ENCODE results near the gene SMC3.
"Not testable (repeated sequence)": the region's sequence is repeated elsewhere in the genome, so short reads cannot be mapped to it uniquely, and the experiment has no call there.

The SMC3 gene

DNA sequence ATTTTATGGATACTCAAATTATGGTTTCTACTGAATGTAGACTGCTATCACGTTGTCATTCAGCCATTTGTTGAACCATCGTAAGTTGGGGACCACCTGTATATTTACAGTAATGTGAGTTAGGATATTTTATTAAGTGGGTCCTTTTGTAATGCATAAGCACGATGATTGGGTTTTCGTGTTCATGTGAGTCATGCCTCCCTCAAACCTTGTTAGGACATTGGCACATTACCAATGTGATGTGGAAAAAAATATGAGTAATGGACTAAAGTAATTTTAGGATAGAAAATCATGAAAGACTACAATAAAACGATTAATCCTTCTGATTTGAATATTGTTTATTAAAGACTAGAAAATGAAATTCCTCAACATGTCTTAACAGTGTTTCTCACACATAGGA, 8.7 kb downstream of the SMC3 start:
- no peak for DNase-seq (ENCODE audit: low read depth, low spot score)

DNA sequence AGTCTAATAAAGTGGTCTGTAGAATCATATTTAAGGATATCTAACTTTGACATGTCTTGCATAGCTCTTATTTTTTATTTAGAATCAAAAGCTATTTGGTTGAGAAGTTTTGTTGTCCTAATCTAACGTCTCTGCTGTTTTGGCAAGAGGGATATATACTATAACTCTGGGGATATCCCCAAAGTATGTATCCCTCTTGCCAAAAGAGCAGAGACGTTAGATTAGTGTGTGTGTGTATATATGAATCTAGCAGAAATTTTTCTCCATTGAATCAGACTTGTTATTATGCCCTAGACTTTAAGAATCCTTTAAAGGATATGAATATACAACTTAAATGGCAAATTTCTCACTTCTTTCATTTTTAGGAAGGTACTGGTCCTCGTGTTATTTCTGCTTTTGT, 9.6 kb downstream of the SMC3 start:
- DNase-seq (ENCODE audit: low read depth, low spot score): no peak

DNA sequence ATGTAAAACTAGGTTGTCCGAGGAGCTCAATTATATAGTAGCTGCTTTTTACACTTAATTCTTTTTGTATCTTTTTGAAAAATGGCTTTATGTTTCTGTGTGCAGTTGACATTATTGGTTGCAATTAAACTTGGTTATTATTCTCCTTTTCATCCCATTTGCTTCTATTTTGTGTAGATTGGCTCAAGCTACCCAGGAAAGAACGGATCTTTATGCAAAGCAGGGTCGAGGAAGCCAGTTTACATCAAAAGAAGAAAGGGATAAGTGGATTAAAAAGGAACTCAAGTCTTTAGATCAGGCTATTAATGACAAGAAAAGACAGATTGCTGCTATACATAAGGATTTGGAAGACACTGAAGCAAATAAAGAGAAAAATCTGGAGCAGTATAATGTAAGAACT, 16.5 kb downstream of the SMC3 start:
- no peak for DNase-seq (ENCODE audit: low read depth, low spot score)

DNA sequence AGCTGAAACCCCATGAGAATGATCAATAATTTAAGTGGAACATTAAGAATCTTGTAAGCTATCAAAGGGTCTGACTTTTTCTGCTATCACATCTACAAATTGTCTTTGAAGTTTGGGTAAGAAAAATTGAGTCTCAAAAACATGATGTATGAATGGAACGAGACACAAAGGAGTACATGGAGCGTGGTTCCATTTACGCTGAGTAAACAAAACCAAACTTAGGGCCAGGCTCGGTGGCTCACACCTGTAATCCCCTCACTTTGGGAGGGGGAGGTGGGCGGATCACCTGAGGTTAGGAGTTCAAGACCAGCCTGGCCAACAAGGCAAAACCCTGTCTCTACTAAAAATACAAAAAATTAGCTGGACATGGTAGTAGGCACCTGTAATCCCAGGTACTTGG, 24.3 kb downstream of the SMC3 start:
- DNase-seq (ENCODE audit: low read depth, low spot score): no peak

DNA sequence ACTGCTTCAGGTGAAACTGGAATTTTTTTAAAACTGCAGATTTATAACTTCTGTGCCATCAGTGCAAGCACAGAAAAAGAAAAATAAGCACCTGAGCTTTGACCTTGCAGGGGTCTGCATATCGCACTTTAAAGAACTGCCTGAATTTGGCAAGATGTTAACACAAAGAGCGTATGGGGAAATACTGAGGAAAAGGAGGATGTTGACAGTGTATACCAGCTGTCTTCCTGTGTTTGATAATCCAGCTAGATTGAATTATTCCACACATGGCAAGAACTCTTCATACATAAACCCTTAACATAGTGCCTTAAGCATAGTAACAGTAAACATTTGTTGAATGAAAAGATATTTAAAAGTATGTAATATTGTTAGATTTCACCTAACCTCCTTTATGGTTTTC, 30.0 kb downstream of the SMC3 start:
- no peak for DNase-seq (ENCODE audit: low read depth, low spot score)

DNA sequence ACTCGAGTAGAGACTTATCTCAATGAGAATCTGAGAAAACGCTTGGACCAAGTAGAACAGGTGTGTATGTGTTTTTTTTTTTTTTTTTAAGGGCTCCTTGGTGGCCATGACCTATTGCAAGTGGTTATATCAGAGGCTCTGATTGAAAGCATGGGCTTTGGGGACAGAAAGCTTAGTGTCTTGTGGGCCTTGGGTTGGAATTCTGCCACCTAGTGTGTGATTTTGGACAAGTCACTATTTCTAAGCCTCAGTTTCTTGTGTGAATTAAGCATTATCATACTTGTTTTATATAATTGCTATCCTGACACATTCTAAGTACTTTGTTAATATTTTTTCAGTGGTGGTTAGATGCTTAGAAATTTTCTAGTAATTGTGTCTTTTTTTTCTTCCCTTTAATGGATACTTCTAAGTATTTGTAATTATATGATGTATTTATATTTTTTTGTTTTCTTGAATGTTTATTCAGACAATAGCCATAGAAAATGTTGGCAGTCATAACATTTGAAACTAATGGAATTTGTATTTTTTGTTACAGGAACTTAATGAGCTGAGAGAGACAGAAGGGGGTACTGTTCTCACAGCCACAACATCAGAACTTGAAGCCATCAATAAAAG, 33.1 kb downstream of the SMC3 start:
- no peak for DNase-seq (ENCODE audit: low read depth, low spot score)

DNA sequence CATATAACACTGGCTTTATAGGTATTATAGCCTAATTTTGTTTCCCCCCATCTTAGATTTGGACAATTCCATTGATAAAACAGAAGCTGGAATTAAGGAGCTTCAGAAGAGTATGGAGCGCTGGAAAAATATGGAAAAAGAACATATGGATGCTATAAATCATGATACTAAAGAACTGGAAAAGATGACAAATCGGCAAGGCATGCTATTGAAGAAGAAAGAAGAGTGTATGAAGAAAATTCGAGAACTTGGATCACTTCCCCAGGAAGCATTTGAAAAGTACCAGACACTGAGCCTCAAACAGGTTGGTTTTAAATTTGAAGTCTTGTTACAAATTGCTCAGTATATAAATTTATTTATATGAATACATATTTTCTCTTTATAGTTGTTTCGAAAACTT, 34.1 kb downstream of the SMC3 start:
- DNase-seq (ENCODE audit: low read depth, low spot score): no peak

DNA sequence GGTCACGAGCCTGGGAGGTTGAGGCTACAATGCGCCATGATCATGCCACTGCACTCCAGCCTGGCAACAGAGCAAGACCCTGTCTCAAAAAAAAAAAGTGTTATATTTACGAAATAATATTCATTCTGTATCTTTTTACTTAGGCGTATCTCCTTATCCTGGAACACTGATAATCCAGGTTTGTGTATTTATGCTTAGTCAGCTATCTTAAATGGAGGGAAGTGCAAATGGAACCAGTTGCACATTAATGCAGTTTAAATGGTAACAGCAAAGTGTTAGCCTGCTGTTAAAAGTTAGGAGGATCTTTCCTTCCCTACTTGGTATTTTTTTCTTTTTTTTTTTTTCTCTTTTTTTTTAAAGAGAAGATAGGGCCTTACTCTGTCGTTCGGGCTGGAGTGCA, 40.6 kb downstream of the SMC3 start:
- no peak for DNase-seq (ENCODE audit: low read depth, low spot score)

DNA sequence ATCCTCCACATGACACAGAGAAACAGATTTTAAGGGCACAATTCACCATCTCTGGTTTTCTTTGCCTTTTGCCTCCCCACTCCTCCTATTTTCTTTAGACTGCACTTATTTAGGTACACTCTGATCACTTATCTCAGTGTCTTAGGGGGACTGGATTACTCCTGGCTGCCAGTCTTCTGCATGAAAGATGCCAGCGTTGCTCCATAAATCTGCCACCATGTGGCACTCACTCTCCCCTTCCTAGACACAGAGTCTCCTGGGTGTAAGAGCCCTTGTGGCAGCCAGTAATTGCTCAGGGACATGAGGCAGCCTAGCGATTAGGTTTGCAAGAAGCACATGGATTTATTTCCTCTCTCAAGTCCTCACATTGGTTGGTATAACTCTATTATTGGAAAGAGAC, 42.1 kb downstream of the SMC3 start:
- DNase-seq (ENCODE audit: low read depth, low spot score): no peak

DNA sequence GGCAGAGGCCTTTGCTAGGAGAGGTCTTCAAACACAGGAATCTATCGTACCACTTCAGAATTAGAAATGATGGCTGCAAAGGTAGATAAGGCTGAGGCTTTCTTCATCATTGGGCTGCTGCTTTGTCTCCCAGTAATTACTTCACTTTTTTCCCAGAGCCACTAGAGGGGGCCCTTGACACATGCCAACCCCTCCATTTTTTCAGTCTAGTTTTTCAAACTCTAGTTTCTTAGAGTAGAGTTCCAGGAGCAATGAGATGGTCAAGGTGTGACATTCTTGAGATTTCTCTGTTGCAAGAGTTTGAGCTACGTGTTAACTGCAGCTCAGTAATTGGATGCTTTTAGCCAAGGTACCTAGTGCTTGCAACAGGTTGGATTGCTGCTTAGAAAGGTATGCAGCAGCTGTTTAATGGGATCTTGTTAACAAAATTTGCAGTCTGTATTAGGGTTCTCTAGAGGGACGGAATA, 42.8 kb downstream of the SMC3 start:
- peak; percentile 19 for DNase-seq (ENCODE audit: low read depth, low spot score)

DNA sequence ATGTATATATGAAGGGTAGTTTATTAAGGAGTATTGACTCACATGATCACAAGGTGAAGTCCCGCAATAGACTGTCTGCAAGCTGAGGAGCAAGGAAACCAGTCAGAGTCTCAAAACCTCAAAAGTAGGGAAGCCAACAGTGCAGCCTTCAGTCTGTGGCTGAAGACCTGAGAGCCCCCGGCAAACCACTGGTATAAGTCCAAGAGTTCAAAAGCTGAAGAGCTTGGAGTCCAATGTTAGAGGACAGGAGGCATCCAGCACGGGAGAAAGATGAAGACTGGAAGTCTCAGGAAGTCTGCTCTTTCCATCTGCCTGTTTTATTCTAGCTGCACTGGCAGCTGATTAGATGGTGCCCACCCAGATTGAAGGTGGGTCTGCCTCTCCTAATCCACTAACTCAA, 43.3 kb downstream of the SMC3 start:
- DNase-seq (ENCODE audit: low read depth, low spot score): not testable (repeated sequence)

DNA sequence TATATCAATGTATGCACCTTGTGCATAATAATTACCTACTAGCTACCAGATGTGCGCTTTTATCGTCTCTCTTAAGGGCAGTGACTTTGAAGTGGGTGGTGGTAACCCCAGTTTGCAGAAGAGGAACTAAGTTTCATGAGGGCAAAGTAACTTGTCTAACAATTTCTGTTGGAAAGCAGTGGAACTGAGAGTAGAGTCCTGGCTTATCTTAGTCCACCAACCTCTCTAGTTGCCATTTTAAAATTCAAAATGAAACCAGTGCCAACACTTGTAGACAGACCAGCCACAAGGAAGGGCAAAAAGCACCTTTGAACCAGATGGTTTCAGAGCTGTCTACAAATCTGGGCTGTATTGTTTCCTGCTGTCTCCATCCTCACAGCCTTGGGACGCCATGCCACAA, 44.6 kb downstream of the SMC3 start:
- DNase-seq (ENCODE audit: low read depth, low spot score): no peak

DNA sequence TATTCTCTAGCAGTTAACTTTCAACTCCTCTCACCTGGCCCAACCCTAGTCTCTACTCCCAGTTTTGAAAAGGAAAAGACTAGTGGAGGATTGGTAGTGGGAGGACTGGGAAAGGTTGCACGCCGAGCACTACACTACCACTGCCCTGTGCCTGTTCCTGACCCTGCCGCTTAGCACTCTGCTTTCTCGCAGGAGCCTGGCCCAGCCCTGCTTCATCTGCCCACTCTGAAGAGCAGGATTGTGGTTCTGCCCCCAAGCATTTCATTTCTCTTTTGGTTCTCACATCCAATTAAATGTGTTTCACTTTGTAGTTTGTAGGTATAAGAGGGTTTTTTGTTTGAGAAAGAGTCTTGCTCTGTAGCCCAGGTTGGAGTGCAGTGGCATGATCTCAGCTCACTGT, 45.1 kb downstream of the SMC3 start:
- DNase-seq (ENCODE audit: low read depth, low spot score): no peak

DNA sequence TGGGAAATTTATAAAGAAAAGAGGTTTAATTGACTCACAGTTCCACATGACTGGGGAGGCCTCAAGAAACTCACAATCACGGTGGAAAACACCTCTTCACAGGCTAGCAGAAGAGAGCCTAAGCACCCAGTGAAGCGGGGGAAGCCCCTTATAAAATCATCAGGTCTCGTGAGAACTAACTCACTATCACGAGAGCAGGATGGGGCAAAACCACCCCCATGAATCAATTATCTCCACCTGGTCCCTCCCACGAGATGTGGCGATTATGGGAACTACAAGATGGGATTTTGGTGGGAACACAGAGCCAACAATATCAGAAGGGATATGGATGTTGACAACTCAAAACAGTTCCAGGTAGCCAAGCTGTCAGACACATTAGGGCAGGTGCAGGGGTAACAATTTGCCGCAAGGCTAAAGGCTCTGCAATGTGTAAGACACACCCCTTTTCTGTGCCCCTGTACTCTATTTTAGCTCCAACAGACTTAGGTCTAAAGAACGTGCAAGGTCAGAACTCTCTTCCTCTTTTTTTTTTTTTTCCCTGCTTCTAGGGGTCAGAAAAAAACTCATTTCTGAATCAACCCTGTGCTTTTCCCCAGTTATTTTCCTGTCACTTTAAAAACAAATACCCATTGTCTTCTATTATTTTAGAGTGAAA, 46.0 kb downstream of the SMC3 start:
- no peak for DNase-seq (ENCODE audit: low read depth, low spot score)

DNA sequence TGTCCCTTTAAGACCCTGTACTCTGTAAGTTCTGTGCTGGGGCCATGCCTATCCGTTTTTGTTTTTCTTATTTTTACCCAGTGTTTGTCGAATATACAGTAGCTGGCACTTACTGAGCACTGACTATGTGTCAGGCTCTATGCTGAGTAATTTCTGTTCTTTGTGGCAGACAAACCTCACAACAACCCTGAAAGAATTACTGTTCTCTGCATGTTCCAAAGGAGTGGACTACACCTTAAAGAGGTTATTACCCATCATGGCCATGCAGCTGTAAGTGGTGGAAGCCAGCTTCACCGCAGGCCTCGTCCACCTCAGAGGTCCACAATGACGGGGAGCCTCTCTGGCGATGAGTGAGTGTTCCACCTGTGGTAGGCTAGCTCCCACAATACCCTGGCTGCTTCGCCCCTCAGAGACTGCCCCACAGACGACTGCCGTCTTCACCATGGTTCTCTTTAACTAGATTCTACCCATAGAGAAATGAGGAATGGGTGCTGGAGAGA, 46.6 kb downstream of the SMC3 start:
- no peak for DNase-seq (ENCODE audit: low read depth, low spot score)

DNA sequence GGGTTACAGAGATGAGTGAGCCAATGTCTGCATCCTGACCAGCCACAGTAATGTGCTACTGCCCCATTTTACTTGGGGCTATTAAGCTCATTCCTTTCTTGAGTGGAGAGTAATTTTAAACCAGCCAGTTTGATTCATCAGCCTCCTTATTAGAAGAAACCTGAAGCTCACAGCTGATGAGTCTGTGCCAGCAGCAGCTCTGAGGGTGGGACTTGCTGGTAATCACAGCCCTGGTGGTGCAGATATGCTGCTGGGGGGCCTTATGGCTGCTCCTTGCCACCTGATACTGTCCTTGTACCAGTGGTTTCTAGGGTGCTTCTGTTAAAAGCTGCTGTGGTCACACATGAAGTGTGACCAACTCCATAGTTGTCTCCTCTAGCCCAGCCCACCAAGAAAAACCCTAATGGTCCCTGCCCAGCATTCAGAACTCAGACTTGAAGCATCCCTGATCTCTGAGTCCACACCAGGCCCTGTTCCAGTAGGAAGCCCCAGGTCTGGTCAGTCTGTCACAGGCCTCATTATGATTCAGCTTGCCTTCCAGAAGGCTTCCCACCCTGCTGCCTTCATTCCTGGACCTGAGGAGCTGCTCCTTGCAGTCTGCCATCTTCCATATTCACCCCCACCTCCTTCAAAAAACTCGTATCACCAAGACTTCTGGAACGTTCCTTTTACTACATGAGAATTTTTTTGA, 47.7 kb downstream of the SMC3 start:
- DNase-seq (ENCODE audit: low read depth, low spot score): no peak

DNA sequence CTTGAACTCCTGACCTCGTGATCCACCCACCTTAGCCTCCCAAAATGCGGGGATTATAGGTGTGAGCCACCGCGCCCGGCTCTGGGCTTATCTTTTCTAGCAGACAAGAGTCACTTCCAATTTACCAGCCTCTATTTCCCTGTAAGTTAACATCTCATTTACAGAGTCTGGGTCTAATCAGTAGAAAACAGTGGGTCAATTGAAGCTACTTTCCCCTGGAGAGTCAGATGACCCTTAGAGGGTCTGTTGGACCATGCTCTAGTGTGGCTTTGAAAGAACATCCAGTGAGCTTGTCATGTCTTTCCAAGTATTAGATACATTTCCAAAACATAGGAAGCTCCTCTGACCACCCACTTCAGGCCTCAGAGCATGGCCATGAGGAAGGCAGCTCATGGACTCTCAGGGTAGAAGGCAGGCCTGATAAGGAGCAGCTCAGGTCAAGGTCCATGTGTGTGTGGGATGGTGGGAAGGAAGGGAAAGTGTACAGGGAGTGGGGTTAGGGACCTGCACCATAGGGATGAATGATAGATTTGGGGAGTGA, 49.1 kb downstream of the SMC3 start:
- no peak for DNase-seq (ENCODE audit: low read depth, low spot score)

DNA sequence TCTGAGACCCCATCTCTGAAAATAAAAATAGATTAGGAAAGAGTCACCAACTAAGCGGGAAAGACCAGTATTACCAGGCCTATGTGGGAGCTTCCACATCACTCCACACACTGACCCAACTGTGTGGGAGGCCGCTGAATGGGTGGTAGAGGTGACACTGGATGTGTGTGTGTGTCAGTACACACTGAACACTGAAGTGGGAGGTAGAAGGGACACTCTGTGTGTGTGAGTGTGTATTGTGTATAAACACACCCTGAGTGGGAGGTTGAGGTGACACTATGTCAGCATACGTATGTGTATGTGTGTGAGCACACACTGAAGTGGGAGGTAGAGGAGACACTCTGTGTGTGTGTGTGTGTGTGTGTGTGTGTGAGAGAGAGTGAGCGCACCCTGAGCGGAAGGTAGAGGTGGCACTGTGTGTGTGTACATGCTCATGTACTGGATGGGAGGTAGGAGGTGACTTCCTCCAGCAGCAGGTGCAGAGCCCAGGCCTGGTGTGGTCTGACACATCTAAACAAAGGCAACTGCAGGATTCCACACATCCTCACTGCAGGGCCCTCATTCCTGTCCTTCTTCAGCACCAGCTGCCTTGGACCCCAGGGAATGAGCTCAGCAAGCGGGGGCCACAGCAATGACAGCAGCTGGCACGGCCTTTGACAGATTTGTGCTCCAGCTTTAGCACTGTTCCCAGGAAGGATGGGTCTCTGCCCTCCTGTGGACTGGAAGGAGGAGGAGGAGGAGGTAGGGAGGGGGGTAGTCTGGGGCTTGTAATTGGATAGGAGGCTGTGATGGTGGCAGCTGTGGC, 50.1 kb downstream of the SMC3 start:
- DNase-seq (ENCODE audit: low read depth, low spot score): no peak

DNA sequence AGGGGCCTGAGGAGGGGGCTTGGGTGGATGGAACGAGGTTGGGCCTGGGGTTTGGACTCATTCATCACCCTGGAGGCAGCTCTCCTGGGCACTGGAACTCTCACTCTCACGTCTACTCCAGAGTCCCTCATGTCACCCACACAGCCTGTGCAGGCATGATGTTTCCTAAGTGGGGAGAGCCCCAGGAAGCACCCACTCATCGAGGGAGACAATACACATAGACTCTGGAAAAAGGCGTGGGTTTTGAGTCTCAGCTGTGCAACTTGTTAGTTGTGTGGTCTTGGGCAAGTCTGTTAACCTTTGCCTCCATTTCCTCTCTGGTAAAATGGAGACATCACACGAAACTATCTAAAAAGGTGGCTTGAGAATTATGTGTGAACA, 50.7 kb downstream of the SMC3 start:
- DNase-seq (ENCODE audit: low read depth, low spot score): no peak

DNA sequence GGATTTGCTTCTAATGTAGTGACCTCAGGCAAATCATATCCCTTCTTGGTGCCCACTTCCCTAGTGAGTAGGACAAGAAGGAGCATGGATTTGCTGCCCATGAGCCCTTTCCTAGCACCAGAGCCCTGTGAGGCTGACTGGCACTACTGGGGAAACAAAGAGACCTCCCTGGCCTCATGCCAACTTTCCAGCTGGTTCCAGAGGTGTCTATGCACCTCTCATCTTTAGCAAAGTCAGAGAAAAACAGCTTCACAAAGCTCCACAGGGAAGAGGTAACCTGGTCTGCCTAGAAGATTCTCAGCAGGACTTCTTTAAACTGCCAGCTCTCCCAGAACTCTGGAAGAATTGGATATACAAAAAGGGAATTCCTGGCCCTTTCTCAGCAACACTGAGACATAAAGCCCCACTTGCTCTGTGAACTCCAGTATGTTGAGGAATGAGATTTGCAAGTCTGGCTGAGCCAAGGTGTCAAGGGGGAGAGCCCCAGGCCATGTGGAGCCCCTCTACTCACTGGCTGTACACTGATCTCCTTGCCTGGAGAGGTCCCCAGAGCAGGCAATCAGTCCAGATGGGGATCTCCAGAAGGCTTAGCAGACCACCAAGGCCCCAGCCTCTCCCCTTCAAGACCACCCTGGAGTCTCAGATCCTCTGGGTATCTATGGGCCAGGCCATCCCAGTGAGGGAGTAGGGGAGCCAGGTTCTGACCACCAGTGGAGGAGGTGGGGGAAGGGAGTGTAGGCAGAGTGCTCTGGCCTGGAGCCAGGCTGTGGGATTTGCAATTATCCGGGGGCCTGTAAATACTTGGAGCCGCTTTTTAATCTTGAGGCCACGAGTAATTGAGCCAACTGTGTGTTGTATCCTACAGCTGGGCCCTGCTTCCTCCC, 52.3 kb downstream of the SMC3 start:
- DNase-seq (ENCODE audit: low read depth, low spot score): no peak

DNA sequence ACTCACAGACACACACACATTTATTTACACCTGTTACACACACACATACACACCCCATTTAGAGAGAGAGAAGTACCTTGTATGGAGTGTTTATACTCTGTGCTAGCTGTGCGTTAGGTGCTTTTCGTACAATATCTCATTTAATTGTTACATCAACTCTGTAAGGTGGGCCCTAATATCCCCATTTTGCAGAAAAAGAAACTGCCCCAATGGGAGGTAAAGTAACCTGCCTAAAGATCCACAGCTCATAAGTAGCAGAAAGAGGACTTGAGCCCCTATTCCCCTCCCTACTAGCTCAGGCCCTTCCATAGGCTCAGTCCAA, 52.9 kb downstream of the SMC3 start:
- DNase-seq (ENCODE audit: low read depth, low spot score): no peak
